K562 (cell line): ENCODE measurements around the gene ZNRF1. TPM values are rescaled to one million over a fixed set of nuclear protein-coding genes. Genes with fewer than 3 reads are reported as not detected.

Experiments
- ATAC-seq: fragments of 200-7000 bp; cut with Tn5 transposase; 3 replicates; pipeline ENCODE4 v1.9.1; 2020; ENCODE audit warnings: moderate library complexity
- BruUV-seq: library from RNA; stranded (reverse); fragments of 400-500 nt; replicated peaks from 2 replicates; lab custom pipeline; 2021; lab: Mats Ljungman, UMichigan
- CTCF ChIA-PET: fragments of 300-600 bp; formaldehyde crosslinking; extraction: SDS; loops from one replicate; lab custom pipeline; 2021; ENCODE audit warnings: low intra/inter-chr PET ratio; lab: Yijun Ruan, JAX
- POLR2A ChIA-PET: fragments of 300-600, 350-650 bp; sonication (Branson Sonifier 250); formaldehyde crosslinking; extraction: SDS; loops from one replicate; lab custom pipeline; 2021; ENCODE audit warnings: antibody characterized with exemption, inconsistent platforms; lab: Yijun Ruan, JAX
- DNase-seq, 4 experiments: peaks; one replicate each; pipeline versions ENCODE4 v3.0.0 to v3.0.0-alpha.2; 2011 to 2018; ENCODE audit warnings: low spot score in 3 of 4, mixed read lengths in 3 of 4; ENCODE audit errors: extremely low read depth in 1 of 4
- FAIRE-seq: peaks from 2 replicates; lab custom pipeline; 2011; peaks lifted over from hg19 to GRCh38; lab: Jason Lieb, UNC
- H2AFZ ChIP-seq: 2 replicates; pipeline ENCODE4 v1.6.0; 2011; ENCODE audit warnings: low read depth, low read length, control low read depth, inconsistent platforms
- H3K27ac ChIP-seq: fragments of 200-600 bp; 3 replicates; pipeline ENCODE4 v1.8.0; 2011; ENCODE audit warnings: low read depth, mild to moderate bottlenecking, control low read depth, inconsistent platforms, low read length, moderate library complexity, mixed read lengths; ENCODE audit errors: extremely low read depth
- H3K27me3 ChIP-seq, 2 experiments: fragments of 300-600 bp in 1 of 2; 2 replicates in 1 of 2; 3 replicates in 1 of 2; pipeline versions ENCODE4 v1.6.0 to v1.8.0; 2011; ENCODE audit warnings: inconsistent platforms in 2 of 2, low read length in 2 of 2, mild to moderate bottlenecking in 1 of 2, mixed read lengths in 1 of 2, moderate library complexity in 1 of 2; ENCODE audit not compliant: control insufficient read depth in 2 of 2, insufficient read depth in 2 of 2
- H3K36me3 ChIP-seq: fragments of 300-600 bp; 3 replicates; pipeline ENCODE4 v1.8.0; 2011; ENCODE audit warnings: mild to moderate bottlenecking, low read length, inconsistent platforms; ENCODE audit not compliant: control insufficient read depth, insufficient read depth
- H3K4me1 ChIP-seq, 2 experiments: fragments of 200-600 bp in 1 of 2; replicated peaks in 1 of 2; 2 replicates in 1 of 2; 3 replicates in 1 of 2; pipeline versions ENCODE4 v1.5.1 to v1.8.0; 2011; ENCODE audit warnings: inconsistent platforms in 2 of 2, low read length in 2 of 2, mild to moderate bottlenecking in 1 of 2, mixed read lengths in 1 of 2, moderate library complexity in 1 of 2; ENCODE audit not compliant: control insufficient read depth in 2 of 2, insufficient read depth in 2 of 2
- H3K4me2 ChIP-seq: 2 replicates; pipeline ENCODE4 v1.6.1; 2011; ENCODE audit warnings: low read length, control low read depth, inconsistent platforms, mixed read lengths; ENCODE audit not compliant: insufficient read depth
- H3K4me3 ChIP-seq: fragments of 200-600 bp; sonication (generic), shearing (Covaris generic); 2 replicates; pipeline ENCODE4 v1.5.1; 2016; ENCODE audit warnings: control low read depth, inconsistent platforms
- H3K79me2 ChIP-seq: fragments of 200-600 bp; 3 replicates; pipeline ENCODE4 v1.8.0; 2011; ENCODE audit warnings: low read length, inconsistent platforms; ENCODE audit not compliant: control insufficient read depth, insufficient read depth
- H3K9ac ChIP-seq, 2 experiments: 2 replicates each; pipeline versions ENCODE4 v1.6.0 to v1.6.1; 2011; ENCODE audit warnings: low read depth in 2 of 2, low read length in 2 of 2, control low read depth in 1 of 2, inconsistent platforms in 1 of 2, mild to moderate bottlenecking in 1 of 2, mixed read lengths in 1 of 2; ENCODE audit not compliant: insufficient read depth in 1 of 2
- H3K9me1 ChIP-seq: one replicate; pipeline ENCODE4 v1.6.0; 2011; ENCODE audit warnings: inconsistent platforms, mild to moderate bottlenecking, low read length, moderate library complexity; ENCODE audit not compliant: control insufficient read depth, insufficient read depth
- H3K9me3 ChIP-seq: replicated peaks from 2 replicates; pipeline ENCODE4 v1.5.1; 2011; ENCODE audit warnings: low read depth, low read length, inconsistent platforms; ENCODE audit not compliant: control insufficient read depth, insufficient read depth
- H4K20me1 ChIP-seq: replicated peaks from 2 replicates; pipeline ENCODE4 v1.6.1; 2011; ENCODE audit warnings: low read length, inconsistent platforms, mixed read lengths; ENCODE audit not compliant: control insufficient read depth, insufficient read depth
- FOSL1 ChIP-seq: fragments of 200-800 bp; sonication (Bioruptor generic); conservative IDR thresholded peaks from 2 replicates; pipeline ENCODE4 v1.6.1; 2016; ENCODE audit warnings: missing genetic modification characterization, missing compliant biosample characterization
- PHF8 ChIP-seq: fragments of 200-600 bp; sonication (generic); IDR thresholded peaks from 2 replicates; pipeline ENCODE4 v1.6.1; 2012; ENCODE audit warnings: mixed run types, mild to moderate bottlenecking, inconsistent platforms, low read length, moderate library complexity, borderline replicate concordance
- RBM14 ChIP-seq: fragments of 200-400 bp; formaldehyde crosslinking; IDR thresholded peaks from 2 replicates; pipeline ENCODE4 v1.6.1; 2018; ENCODE audit warnings: low read depth, mild to moderate bottlenecking, low read length, moderate library complexity, borderline replicate concordance; ENCODE audit not compliant: insufficient read depth
- STAT6 ChIP-seq: sonication (generic); formaldehyde crosslinking; IDR thresholded peaks from 2 replicates; pipeline ENCODE4 v1.8.1; 2023; ENCODE audit warnings: mild to moderate bottlenecking, missing genetic modification reagents
- ZBTB33 ChIP-seq: sonication (generic); formaldehyde crosslinking; IDR thresholded peaks from 2 replicates; pipeline ENCODE4 v1.8.1; 2023; ENCODE audit warnings: mild to moderate bottlenecking, missing genetic modification reagents
- WGBS: fragments of 100-300 bp; shearing (Covaris generic); methylation state at CpG from one replicate; pipeline ENCODE4 v1.1.6; 2016; ENCODE audit warnings: low coverage, mixed read lengths; ENCODE audit not compliant: insufficient coverage; ENCODE audit errors: missing lambda C conversion rate; 5-methylcytosine and 5-hydroxymethylcytosine counted together
- in situ Hi-C: fragments of 300-500 bp; cut with MboI; formaldehyde crosslinking; loops from 4 replicates; pipeline ENCODE4 v1.15.0; 2018; ENCODE audit warnings: inconsistent platforms, mixed read lengths
- intact Hi-C: fragments of 100-400 bp; cut with micrococcal nuclease; formaldehyde crosslinking; loops from 2 replicates; pipeline ENCODE4 v1.14.2; 2022
- polyA plus RNA-seq, 8 experiments: library from polyadenylated mRNA; depleted of rRNA in 4 of 8; stranded (reverse) in 5 of 8; unstranded in 3 of 8; fragments of >200 nt; fragmentation: Nextera tagmentation in 2 of 8; fragmentation: Illumina TruSeq in 1 of 8; extraction: Ambion mirVana in 2 of 8; extraction: Trizol in 1 of 8; gene quantifications; 2 replicates each; pipeline versions ENCODE4 v1.2.1 to v1.2.3, GENCODE V29; 2011 to 2014; ENCODE audit warnings: inconsistent platforms in 1 of 8, missing spikeins in 1 of 8
- total RNA-seq, 7 experiments: library from RNA; depleted of rRNA in 6 of 7; stranded (reverse); fragments of >200 nt in 6 of 7; fragmentation: Illumina TruSeq in 2 of 7; extraction: Trizol in 2 of 7; gene quantifications; 2 replicates each; pipeline versions ENCODE4 v1.2.1 to v1.2.3, GENCODE V29; 2011 to 2021; ENCODE audit warnings: low replicate concordance in 1 of 7

Gene ZNRF1
- total and polyA plus RNA-seq, 9 of the 15 experiments (the other 6 are each of a cell fraction or from before 2014, with no cell fraction given): 9.5 to 37.7 (median 20.0) TPM

- H3K9ac ChIP-seq: no peak overlapping the region
- H3K4me1 ChIP-seq: peaks cover 4 to 18% of the 10 kb centered on the region in 2 experiments; a peak in 3 of 5 replicates
- DNase-seq (no peak), FAIRE-seq (no peak), ATAC-seq (no peak)
- no peaks in the 10 kb centered on the region for H3K27me3 ChIP-seq
- peaks cover 25% of the 10 kb centered on the region; the same call in 2 of the 3 replicates for H3K36me3 ChIP-seq
- POLR2A ChIA-PET: interaction anchor here (2.2 kb wide), 1 partner anchor 18 kb away, joined by 6 read pairs; no protein-coding TSS in a partner anchor
- no peak overlapping the region for H3K4me3 ChIP-seq
- no peaks in the 10 kb centered on the region for H3K9me3 ChIP-seq
- TF ChIP-seq STAT6 (CRISPR knock-in tag) (no peak), PHF8 (no peak), ZBTB33 (CRISPR knock-in tag) (no peak), FOSL1 (tag) (no peak), RBM14 (no peak)
- H3K4me2 ChIP-seq: no peak overlapping the region
- no peak overlapping the region for H2AFZ ChIP-seq
- no TSS peak for BruUV-seq
- in situ Hi-C loops (loop anchor here (5.0 kb wide), 1 partner anchor 113 kb away; no protein-coding TSS in a partner anchor), intact Hi-C loops (no loop called here)
- H3K27ac ChIP-seq: no peak overlapping the region
- H3K79me2 ChIP-seq: no peaks in the 10 kb centered on the region
- H3K9me1 ChIP-seq: no peaks in the 10 kb centered on the region
- WGBS: 96% methylated on average over 10 of the region's 11 CpGs
- H4K20me1 ChIP-seq: no peaks in the 10 kb centered on the region
- CTCF ChIA-PET: no interaction called here
Observed at GRCh38 chr16:75104836-75105235, 106.0 kb downstream of the ZNRF1 start.
